ENCODE data around the gene ARHGAP44. TPM values are rescaled to one million over a fixed set of nuclear protein-coding genes. Genes with fewer than 3 reads are reported as not detected.

ARHGAP44 gene, protein sequence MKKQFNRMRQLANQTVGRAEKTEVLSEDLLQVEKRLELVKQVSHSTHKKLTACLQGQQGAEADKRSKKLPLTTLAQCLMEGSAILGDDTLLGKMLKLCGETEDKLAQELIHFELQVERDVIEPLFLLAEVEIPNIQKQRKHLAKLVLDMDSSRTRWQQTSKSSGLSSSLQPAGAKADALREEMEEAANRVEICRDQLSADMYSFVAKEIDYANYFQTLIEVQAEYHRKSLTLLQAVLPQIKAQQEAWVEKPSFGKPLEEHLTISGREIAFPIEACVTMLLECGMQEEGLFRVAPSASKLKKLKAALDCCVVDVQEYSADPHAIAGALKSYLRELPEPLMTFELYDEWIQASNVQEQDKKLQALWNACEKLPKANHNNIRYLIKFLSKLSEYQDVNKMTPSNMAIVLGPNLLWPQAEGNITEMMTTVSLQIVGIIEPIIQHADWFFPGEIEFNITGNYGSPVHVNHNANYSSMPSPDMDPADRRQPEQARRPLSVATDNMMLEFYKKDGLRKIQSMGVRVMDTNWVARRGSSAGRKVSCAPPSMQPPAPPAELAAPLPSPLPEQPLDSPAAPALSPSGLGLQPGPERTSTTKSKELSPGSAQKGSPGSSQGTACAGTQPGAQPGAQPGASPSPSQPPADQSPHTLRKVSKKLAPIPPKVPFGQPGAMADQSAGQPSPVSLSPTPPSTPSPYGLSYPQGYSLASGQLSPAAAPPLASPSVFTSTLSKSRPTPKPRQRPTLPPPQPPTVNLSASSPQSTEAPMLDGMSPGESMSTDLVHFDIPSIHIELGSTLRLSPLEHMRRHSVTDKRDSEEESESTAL
- 2.1 to 3.4 TPM (median 2.7 TPM) in 5 replicates for total RNA-seq (2022; extraction: Qiagen RNA extraction)

DNA sequence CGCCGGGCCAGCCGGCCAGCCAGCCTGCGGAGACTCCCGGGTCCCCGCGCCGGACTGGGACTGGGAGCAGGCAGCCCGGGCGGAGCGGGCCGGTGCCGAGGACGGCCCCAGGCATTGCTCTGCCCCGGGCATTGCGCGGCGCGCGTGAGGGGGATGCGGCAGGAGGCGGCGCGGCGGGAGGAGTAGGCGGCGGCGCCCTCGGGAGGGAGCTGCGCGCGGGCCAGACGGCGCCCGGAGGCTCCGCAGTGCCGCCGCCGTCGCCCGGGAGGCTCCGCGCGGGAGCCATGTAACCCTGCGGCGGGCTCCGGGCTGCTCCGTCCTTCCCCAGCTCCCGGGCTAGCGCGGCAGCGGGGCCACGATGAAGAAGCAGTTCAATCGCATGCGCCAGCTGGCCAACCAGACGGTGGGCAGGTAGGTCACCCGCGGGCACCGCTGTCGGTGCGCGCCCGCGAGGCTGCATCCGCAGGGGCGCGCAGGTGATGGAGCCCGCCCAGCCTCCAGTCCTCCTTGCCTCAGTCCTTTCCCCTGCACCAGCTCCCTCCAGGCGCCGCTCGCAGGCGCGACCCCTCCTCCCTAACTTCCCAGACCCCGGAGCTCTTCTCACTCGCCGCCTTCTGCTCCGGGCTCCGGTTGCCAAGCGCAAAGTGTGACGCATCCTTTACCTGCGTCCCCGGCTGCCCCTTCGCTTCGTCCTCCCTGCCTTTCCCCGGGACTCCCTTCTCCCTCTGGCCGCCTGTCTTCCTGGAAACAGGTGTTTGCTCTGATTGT is at the start of gene ARHGAP44:
TSS of gene ARHGAP44 (plus strand) at position 18 of the 768 bp plus-strand sequence. CDS start at position 359, 341 bp downstream.

DNA sequence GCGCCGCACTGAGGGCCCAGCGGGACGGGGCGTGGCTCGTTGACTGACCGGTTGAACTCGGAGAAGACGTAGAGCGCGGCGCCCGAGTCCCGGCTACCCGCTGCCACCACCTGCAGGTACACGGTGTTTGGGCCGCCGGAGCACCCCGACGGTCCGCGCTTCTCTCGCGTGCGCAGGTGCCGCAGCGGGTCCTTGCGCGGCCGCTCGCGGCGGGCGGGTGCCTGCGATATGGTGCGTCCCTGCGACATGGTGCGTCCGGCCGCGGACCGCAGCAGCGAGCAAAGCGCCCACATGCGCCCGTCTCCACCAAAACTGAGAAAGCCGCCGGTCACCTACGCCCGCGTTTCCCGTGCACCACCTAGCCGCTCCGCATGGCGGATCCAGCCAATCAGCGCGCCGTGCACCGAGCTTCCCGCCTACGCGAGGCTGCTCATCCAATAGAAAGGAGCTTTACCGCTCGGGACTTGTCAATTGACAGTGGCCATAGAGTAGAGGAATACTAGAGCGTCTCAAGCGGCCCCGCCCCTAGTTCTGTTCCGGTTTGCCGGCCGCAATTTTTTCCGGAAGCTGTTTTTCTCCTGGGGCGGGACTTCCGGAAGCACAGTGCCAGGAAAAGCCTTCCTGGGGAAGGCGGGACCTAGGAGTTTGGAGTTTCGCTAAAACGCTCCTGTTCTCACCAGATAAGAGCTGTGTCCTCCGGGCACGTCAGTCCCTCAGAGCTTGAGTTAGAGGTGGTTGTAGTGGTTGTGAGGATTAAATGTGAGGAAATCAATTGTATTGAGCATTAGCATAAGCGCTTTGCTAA is 228.6 kb downstream of the ARHGAP44 start, which contains the start of gene ELAC2:
TSS of gene ELAC2 (minus strand) at position 373 of the 805 bp plus-strand sequence. CDS start at position 293, 80 bp downstream.

Other genes with a start within 250 kb of the ARHGAP44 start
- gene MYOCD, start 123.6 kb upstream of the ARHGAP44 start, total RNA-seq (2022; extraction: Qiagen RNA extraction) = 0.51 to 1.6 TPM (median 1.1 TPM) in 5 replicates
- 104 to 111 TPM (median 109 TPM) in 5 replicates for gene ELAC2, start 228.5 kb downstream of the ARHGAP44 start, total RNA-seq (2022; extraction: Qiagen RNA extraction)

Data from A549 treated with CORT108297 at 1 μM for 4 hours (cell line).